Ishikawa (cell line): ENCODE data around the gene THRA.

Experiments
- EP300 ChIP-seq: IDR thresholded peaks from 2 replicates; pipeline ENCODE4 v1.6.1; 2012; ENCODE audit warnings: borderline replicate concordance
- TF ChIP-seq, protein P1 (sequence below): IDR thresholded peaks from 2 replicates; pipeline ENCODE4 v1.6.1; 2012; ENCODE audit warnings: low read depth, mild to moderate bottlenecking

DNA sequence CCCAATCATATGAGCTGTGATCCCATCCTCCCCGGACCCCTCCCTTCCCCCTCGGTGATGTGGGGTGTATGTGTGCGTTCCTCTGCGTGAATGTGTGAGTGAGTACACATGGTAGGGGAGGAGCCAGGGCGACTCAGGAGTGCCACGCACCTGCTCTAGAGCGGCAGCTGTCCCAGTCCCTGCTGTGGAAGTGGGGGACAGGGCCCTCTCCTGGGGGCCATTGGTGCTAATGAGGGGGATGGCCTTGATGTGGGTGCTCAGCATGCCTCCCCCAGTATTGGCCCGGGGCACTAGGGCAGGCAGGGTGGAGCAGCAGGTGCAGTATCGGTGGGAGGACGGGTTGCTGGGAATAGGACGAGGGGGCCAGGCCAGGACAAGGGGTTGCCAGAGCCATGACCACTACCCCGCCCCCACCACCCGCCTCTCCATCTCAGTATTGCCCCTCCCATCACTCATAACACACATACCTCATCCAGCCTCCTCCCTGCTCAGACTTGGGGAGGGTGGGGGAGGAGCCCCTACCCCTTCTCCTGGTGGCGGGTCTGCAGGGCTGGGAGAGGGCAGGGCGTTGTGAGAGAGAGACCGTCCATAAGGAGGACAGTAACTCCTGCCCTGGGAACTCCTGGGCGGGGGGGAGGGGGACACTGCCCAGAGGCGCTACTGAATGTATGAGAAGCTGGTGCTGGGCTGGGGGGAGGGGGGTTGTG, 29.1 kb downstream of the THRA start:
- TF ChIP-seq EP300: no peak
- TF ChIP-seq, protein P1, sequence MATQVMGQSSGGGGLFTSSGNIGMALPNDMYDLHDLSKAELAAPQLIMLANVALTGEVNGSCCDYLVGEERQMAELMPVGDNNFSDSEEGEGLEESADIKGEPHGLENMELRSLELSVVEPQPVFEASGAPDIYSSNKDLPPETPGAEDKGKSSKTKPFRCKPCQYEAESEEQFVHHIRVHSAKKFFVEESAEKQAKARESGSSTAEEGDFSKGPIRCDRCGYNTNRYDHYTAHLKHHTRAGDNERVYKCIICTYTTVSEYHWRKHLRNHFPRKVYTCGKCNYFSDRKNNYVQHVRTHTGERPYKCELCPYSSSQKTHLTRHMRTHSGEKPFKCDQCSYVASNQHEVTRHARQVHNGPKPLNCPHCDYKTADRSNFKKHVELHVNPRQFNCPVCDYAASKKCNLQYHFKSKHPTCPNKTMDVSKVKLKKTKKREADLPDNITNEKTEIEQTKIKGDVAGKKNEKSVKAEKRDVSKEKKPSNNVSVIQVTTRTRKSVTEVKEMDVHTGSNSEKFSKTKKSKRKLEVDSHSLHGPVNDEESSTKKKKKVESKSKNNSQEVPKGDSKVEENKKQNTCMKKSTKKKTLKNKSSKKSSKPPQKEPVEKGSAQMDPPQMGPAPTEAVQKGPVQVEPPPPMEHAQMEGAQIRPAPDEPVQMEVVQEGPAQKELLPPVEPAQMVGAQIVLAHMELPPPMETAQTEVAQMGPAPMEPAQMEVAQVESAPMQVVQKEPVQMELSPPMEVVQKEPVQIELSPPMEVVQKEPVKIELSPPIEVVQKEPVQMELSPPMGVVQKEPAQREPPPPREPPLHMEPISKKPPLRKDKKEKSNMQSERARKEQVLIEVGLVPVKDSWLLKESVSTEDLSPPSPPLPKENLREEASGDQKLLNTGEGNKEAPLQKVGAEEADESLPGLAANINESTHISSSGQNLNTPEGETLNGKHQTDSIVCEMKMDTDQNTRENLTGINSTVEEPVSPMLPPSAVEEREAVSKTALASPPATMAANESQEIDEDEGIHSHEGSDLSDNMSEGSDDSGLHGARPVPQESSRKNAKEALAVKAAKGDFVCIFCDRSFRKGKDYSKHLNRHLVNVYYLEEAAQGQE: no peak
